SU-DHL-6 (cell line): ENCODE measurements around the gene PODNL1.

ENCODE experiments used
- H2AFZ ChIP-seq: fragments of 200-600 bp; sonication (generic); 2 replicates; pipeline ENCODE4 v1.6.1; 2014; ENCODE audit warnings: low read depth, mild to moderate bottlenecking, moderate library complexity, mixed read lengths, antibody characterized with exemption, low read length; ENCODE audit not compliant: severe bottlenecking
- H3F3A ChIP-seq: fragments of 200-600 bp; shearing (Covaris generic); 2 replicates; pipeline ENCODE4 v1.6.0; 2016; ENCODE audit warnings: antibody characterized with exemption, mild to moderate bottlenecking; ENCODE audit not compliant: insufficient read depth
- H3K27ac ChIP-seq: fragments of 200-600 bp; sonication (generic); 2 replicates; pipeline ENCODE4 v1.5.1; 2016; ENCODE audit warnings: low read depth, mild to moderate bottlenecking, low read length, moderate library complexity, mixed read lengths
- H3K27me3 ChIP-seq: fragments of 200-600 bp; sonication (generic), shearing (Covaris generic); 2 replicates; pipeline ENCODE4 v1.6.0; 2014; ENCODE audit warnings: mild to moderate bottlenecking, low read length
- H3K36me3 ChIP-seq: fragments of 200-600 bp; sonication (generic); 2 replicates; pipeline ENCODE4 v1.6.1; 2014; ENCODE audit warnings: mild to moderate bottlenecking, low read length, mixed read lengths
- H3K4me2 ChIP-seq: fragments of 300-600, 200-600 bp; shearing (Covaris generic), sonication (generic); 2 replicates; pipeline ENCODE4 v1.6.0; 2014; ENCODE audit warnings: low read length, low read depth, mild to moderate bottlenecking; ENCODE audit not compliant: poor library complexity, severe bottlenecking
- H3K4me3 ChIP-seq: fragments of 200-600 bp; sonication (generic); 2 replicates; pipeline ENCODE4 v1.5.1; 2014; ENCODE audit warnings: antibody characterized with exemption, low read length, mild to moderate bottlenecking, mixed read lengths; ENCODE audit not compliant: insufficient read depth, poor library complexity, severe bottlenecking
- H3K79me2 ChIP-seq: fragments of 200-600 bp; sonication (generic); 2 replicates; pipeline ENCODE4 v1.6.1; 2014; ENCODE audit warnings: mild to moderate bottlenecking, low read length, moderate library complexity; ENCODE audit not compliant: insufficient read depth
- H3K9ac ChIP-seq: fragments of 200-600 bp; sonication (generic); 2 replicates; pipeline ENCODE4 v1.7.0; 2014; ENCODE audit warnings: mild to moderate bottlenecking, low read length
- H3K9me2 ChIP-seq: fragments of 200-600 bp; sonication (generic); replicated peaks from 2 replicates; pipeline ENCODE4 v1.6.1; 2014; ENCODE audit warnings: low read length; ENCODE audit not compliant: insufficient read depth
- H3K9me3 ChIP-seq: fragments of 200-600 bp; sonication (generic); 2 replicates; pipeline ENCODE4 v1.6.1; 2014; ENCODE audit warnings: low read length, mixed read lengths; ENCODE audit not compliant: insufficient read depth
- H4K20me1 ChIP-seq: fragments of 200-600 bp; sonication (generic); 2 replicates; pipeline ENCODE4 v1.6.1; 2014; ENCODE audit warnings: low read depth, mild to moderate bottlenecking, antibody characterized with exemption, low read length, moderate library complexity, mixed read lengths
- CTCF ChIP-seq: fragments of 200-600 bp; sonication (generic); IDR thresholded peaks from one replicate; pipeline ENCODE4 v1.5.1; 2017; ENCODE audit warnings: antibody characterized with exemption, mild to moderate bottlenecking, low read length, moderate library complexity; ENCODE audit not compliant: insufficient read depth, poor library complexity, severe bottlenecking
- EZH2phosphoT487 ChIP-seq: fragments of 200-600 bp; sonication (generic), shearing (Covaris generic); conservative IDR thresholded peaks from 2 replicates; pipeline ENCODE4 v1.6.1; 2018; ENCODE audit warnings: mild to moderate bottlenecking, antibody characterized with exemption, low read length, moderate library complexity, mixed read lengths

Gene PODNL1

GRCh38 chr19:13920940-13921747 is 17.1 kb downstream of the PODNL1 start:
- no peak overlapping the region for H3K27ac ChIP-seq
- no peak overlapping the region for H2AFZ ChIP-seq

DNA sequence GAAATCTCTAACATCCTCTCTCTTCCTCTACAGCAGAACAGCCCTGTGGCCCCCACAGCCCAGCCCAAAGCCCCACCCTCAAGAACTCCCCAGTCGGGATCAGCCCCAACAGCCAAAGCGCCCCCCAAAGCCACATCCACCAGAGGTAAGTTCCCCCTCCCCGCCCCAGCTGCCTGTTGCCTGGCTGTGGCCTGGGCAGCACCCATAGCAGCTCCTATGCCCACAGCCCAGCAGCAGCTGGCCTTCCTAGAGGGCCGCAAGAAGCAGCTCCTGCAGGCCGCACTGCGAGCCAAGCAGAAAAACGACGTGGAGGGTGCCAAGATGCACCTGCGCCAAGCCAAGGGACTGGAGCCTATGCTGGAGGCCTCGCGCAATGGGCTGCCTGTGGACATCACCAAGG is 17.7 kb downstream of the PODNL1 start:
- Histone ChIP-seq H3F3A (no peaks in the 10 kb centered on the region), H4K20me1 (no peaks in the 10 kb centered on the region), H3K4me3 (no peak overlapping the region), H3K79me2 (no peaks in the 10 kb centered on the region), H3K27me3 (no peaks in the 10 kb centered on the region), H3K9me2 (no peaks in the 10 kb centered on the region), H2AFZ (no peak overlapping the region), H3K36me3 (peaks cover 11% of the 10 kb centered on the region), H3K4me2 (no peak overlapping the region), H3K27ac (no peak overlapping the region), H3K9ac (no peak overlapping the region), H3K9me3 (no peaks in the 10 kb centered on the region)
- TF ChIP-seq EZH2phosphoT487: no peak
- TF ChIP-seq CTCF: no peak

More at GRCh38 chr19:13920940-13921747, 17.1 kb downstream of the PODNL1 start:
- H3K9me3 ChIP-seq: no peaks in the 10 kb centered on the region
- no peaks in the 10 kb centered on the region for H3K9me2 ChIP-seq
- no peaks in the 10 kb centered on the region for H3K79me2 ChIP-seq
- H3K9ac ChIP-seq: no peak overlapping the region
- H4K20me1 ChIP-seq: no peaks in the 10 kb centered on the region
- H3K4me2 ChIP-seq: no peak overlapping the region
- H3K4me3 ChIP-seq: no peak overlapping the region
- no peak for TF ChIP-seq CTCF
- no peak for TF ChIP-seq EZH2phosphoT487
- no peaks in the 10 kb centered on the region for H3K27me3 ChIP-seq
- H3K36me3 ChIP-seq: peaks cover 11% of the 10 kb centered on the region
- H3F3A ChIP-seq: no peaks in the 10 kb centered on the region

- no peaks in the 10 kb centered on the region for H3K9me2 ChIP-seq
- no peak overlapping the region for H2AFZ ChIP-seq
- no peak overlapping the region for H3K4me3 ChIP-seq
- no peak overlapping the region for H3K27ac ChIP-seq
- no peak for TF ChIP-seq CTCF
- peaks cover 11% of the 10 kb centered on the region for H3K36me3 ChIP-seq
- H3K9me3 ChIP-seq: no peaks in the 10 kb centered on the region
- H3F3A ChIP-seq: no peaks in the 10 kb centered on the region
- H3K79me2 ChIP-seq: no peaks in the 10 kb centered on the region
- no peaks in the 10 kb centered on the region for H3K27me3 ChIP-seq
- H3K9ac ChIP-seq: no peak overlapping the region
- H4K20me1 ChIP-seq: no peaks in the 10 kb centered on the region
- no peak overlapping the region for H3K4me2 ChIP-seq
Measured at GRCh38 chr19:13918726-13919411, 19.3 kb downstream of the PODNL1 start.
